Tibial artery (tissue), 4 donors: ENCODE data around the gene ABCC1.

Experiments
- DNase-seq, 2 donors: peaks; one replicate each; pipeline ENCODE4 v3.0.0-alpha.2; 2019
- H3K27ac ChIP-seq, 2 donors: fragments of 200-600 bp; sonication (generic) in 1 of 2; 1 replicate in 1 of 2; 2 replicates in 1 of 2; pipeline ENCODE4 v1.5.1; 2018 to 2019; ENCODE audit warnings: mild to moderate bottlenecking in 1 of 2
- H3K27me3 ChIP-seq, 2 donors: fragments of 200-600 bp; sonication (generic) in 1 of 2; one replicate each; pipeline versions ENCODE4 v1.5.1 to v1.6.0; 2016 to 2019
- H3K36me3 ChIP-seq, 3 donors: fragments of 200-600 bp; sonication (generic) in 2 of 3; one replicate each; pipeline ENCODE4 v1.5.1; 2016 to 2019; ENCODE audit warnings: mild to moderate bottlenecking in 2 of 3
- H3K4me1 ChIP-seq, 4 donors: fragments of 200-600 bp; sonication (generic) in 2 of 4; 1 replicate in 3 of 4; 2 replicates in 1 of 4; pipeline ENCODE4 v1.5.1; 2016 to 2019
- H3K4me3 ChIP-seq, 2 donors: fragments of 200-600 bp; sonication (generic) in 1 of 2; 1 replicate in 1 of 2; 2 replicates in 1 of 2; pipeline ENCODE4 v1.5.1; 2018 to 2019; ENCODE audit warnings: mild to moderate bottlenecking in 2 of 2
- H3K9me3 ChIP-seq, 3 donors: fragments of 200-600 bp; sonication (generic) in 1 of 3; one replicate each; pipeline ENCODE4 v1.5.1; 2016 to 2019
- CTCF ChIP-seq, 2 experiments: fragments of 200-600 bp in 1 of 2; fragments of 450-650 bp in 1 of 2; IDR thresholded peaks; one replicate each; pipeline ENCODE4 v1.5.1; 2017 to 2019; ENCODE audit warnings: antibody characterized with exemption in 2 of 2, mild to moderate bottlenecking in 1 of 2, moderate library complexity in 1 of 2
- intact Hi-C: fragments of 100-400 bp; cut with DNase I; formaldehyde crosslinking; loops from one replicate; pipeline ENCODE4 v1.15.0; 2023; ENCODE audit warnings: low total_unique reads

Gene ABCC1

GRCh38 chr16:16008666-16009065, 59.2 kb downstream of the ABCC1 start:
- Histone ChIP-seq H3K27me3 (no peaks in the 10 kb centered on the region), H3K27ac (no peak overlapping the region), H3K4me1 (peaks cover 0 to 28% (median 3%) of the 10 kb centered on the region in 4 donors), H3K4me3 (no peak overlapping the region), H3K9me3 (no peaks in the 10 kb centered on the region), H3K36me3 (peaks cover 0 to 33% (median 16%) of the 10 kb centered on the region in 3 donors)
- no peak for TF ChIP-seq CTCF (IDR thresholded peaks at IDR 0.05)
- intact Hi-C loops = no loop called here
- no peak for DNase-seq

DNA sequence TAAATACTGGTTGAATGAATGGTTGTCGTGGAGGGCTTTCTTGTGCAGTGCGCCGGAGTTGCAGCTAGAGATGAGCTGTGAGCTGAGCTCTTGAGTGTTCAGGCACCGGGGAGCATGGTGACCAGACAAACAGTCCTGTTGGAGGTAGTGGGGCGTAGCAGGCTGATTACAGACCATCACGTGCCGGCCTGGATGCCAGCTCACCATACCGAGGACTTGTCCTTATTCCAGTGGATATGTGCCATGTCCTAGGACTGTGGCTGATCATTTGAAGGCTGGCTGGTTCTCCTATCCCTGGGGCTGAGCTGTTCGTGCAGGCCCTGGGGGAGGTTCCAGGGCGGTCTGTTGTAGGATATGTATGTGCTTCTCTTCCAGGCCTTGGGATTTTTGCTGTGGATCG, 60.0 kb downstream of the ABCC1 start:
- intact Hi-C loops = no loop called here

DNA sequence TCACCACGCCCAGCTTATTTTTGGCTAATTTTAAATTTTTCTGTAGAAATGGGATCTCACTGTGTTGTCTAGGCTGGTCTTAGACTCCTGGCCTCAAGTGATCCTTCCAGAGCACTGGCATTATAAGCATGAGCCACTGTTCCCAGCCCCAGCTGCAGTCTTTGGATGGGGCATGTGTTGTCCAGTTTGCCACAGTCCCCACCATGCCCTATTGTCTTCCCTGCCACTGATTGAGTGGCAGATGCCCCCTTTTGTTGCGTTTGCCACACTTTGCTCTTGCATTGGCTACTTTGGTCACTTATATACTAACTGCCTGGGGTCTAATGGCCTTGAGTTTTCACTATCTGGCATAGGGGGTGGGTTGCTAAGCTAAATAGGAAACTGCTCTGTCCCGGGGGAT, 60.8 kb downstream of the ABCC1 start:
- H3K36me3 ChIP-seq = peaks cover 0 to 33% (median 16%) of the 10 kb centered on the region in 3 donors
- no peaks in the 10 kb centered on the region for H3K27me3 ChIP-seq
- intact Hi-C loops = no loop called here
- H3K9me3 ChIP-seq = no peaks in the 10 kb centered on the region
- no peak for DNase-seq
- no peak for TF ChIP-seq CTCF (IDR thresholded peaks at IDR 0.05)
- H3K27ac ChIP-seq = no peak overlapping the region
- no peak overlapping the region for H3K4me3 ChIP-seq
- peaks cover 0 to 25% (median 8%) of the 10 kb centered on the region in 4 donors for H3K4me1 ChIP-seq

More for the DNA sequence above, 60.0 kb downstream of the ABCC1 start:
- DNase-seq = no peak
- H3K27ac ChIP-seq = no peak overlapping the region
- H3K4me1 ChIP-seq = peaks cover 0 to 26% (median 4%) of the 10 kb centered on the region in 4 donors
- no peaks in the 10 kb centered on the region for H3K9me3 ChIP-seq
- H3K27me3 ChIP-seq = no peaks in the 10 kb centered on the region
- TF ChIP-seq CTCF (IDR thresholded peaks at IDR 0.05) = no peak
- no peak overlapping the region for H3K4me3 ChIP-seq
- H3K36me3 ChIP-seq = peaks cover 0 to 33% (median 16%) of the 10 kb centered on the region in 3 donors

GRCh38 chr16:16012144-16012543, 62.7 kb downstream of the ABCC1 start:
- H3K27ac ChIP-seq = no peak overlapping the region
- intact Hi-C loops = no loop called here

GRCh38 chr16:16013812-16014211, 64.4 kb downstream of the ABCC1 start:
- TF ChIP-seq CTCF (IDR thresholded peaks at IDR 0.05) = no peak
- Histone ChIP-seq H3K27me3 (no peaks in the 10 kb centered on the region), H3K4me3 (no peak overlapping the region), H3K9me3 (no peaks in the 10 kb centered on the region), H3K36me3 (peaks cover 0 to 34% (median 16%) of the 10 kb centered on the region in 3 donors), H3K27ac (peak overlapping the region; percentile 32 to 54), H3K4me1 (peaks cover 0 to 40% (median 13%) of the 10 kb centered on the region in 4 donors)
- intact Hi-C loops = no loop called here
- no peak for DNase-seq

More at GRCh38 chr16:16012144-16012543, 62.7 kb downstream of the ABCC1 start:
- Histone ChIP-seq H3K9me3 (no peaks in the 10 kb centered on the region), H3K4me3 (no peak overlapping the region), H3K36me3 (peaks cover 0 to 33% (median 16%) of the 10 kb centered on the region in 3 donors), H3K4me1 (peaks cover 0 to 23% (median 13%) of the 10 kb centered on the region in 4 donors), H3K27me3 (no peaks in the 10 kb centered on the region)
- TF ChIP-seq CTCF (IDR thresholded peaks at IDR 0.05) = no peak
- no peak for DNase-seq
